Right lobe of liver (tissue), 6 donors: Measurements from ENCODE around the gene SCN4B. TPM values are rescaled to one million over a fixed set of nuclear protein-coding genes. Genes with fewer than 3 reads are reported as not detected.

ENCODE experiments used
- ATAC-seq, 4 donors: fragments of 200-7000 bp; cut with Tn5 transposase; one replicate each; pipeline ENCODE4 v1.9.1; 2020; ENCODE audit warnings: mild to moderate bottlenecking in 4 of 4, moderate library complexity in 4 of 4
- DNase-seq, 3 donors: peaks; one replicate each; pipeline ENCODE4 v3.0.0-alpha.2; 2020
- H3K27ac ChIP-seq, 3 donors: fragments of 200-600 bp; one replicate each; pipeline ENCODE4 v1.8.0; 2022
- H3K27me3 ChIP-seq, 2 donors: fragments of 200-600 bp; one replicate each; pipeline ENCODE4 v1.8.0; 2022
- H3K36me3 ChIP-seq, 4 donors: fragments of 200-600 bp; sonication (generic) in 1 of 4; one replicate each; pipeline versions ENCODE4 v1.5.1 to v1.8.0; 2017 to 2022; ENCODE audit warnings: control low read depth in 1 of 4
- H3K4me1 ChIP-seq, 4 donors: fragments of 200-600 bp; sonication (generic) in 1 of 4; one replicate each; pipeline versions ENCODE4 v1.5.1 to v1.8.0; 2017 to 2022; ENCODE audit warnings: control low read depth in 1 of 4
- H3K4me3 ChIP-seq, 3 donors: fragments of 200-600 bp; one replicate each; pipeline ENCODE4 v1.8.0; 2022
- H3K9me3 ChIP-seq, 4 donors: fragments of 200-600 bp; sonication (generic) in 1 of 4; one replicate each; pipeline versions ENCODE4 v1.5.1 to v1.8.0; 2017 to 2022; ENCODE audit warnings: control low read depth in 1 of 4
- CTCF ChIP-seq, 4 donors: fragments of 200-600 bp in 3 of 4; fragments of 450-650 bp in 1 of 4; IDR thresholded peaks; one replicate each; pipeline versions ENCODE4 v1.5.1 to v1.8.0; 2016 to 2022; ENCODE audit warnings: antibody characterized with exemption in 4 of 4, mild to moderate bottlenecking in 2 of 4
- POLR2A ChIP-seq: fragments of 450-650 bp; IDR thresholded peaks from one replicate; pipeline ENCODE4 v1.6.1; 2017; ENCODE audit warnings: antibody characterized with exemption, mild to moderate bottlenecking
- WGBS: methylation state at CpG from one replicate; pipeline ENCODE4 v1.1.6; 2018; ENCODE audit warnings: low coverage, low lambda C conversion rate; ENCODE audit not compliant: insufficient coverage; ENCODE audit errors: missing lambda C conversion rate; 5-methylcytosine and 5-hydroxymethylcytosine counted together
- intact Hi-C, 2 donors: fragments of 100-400 bp; cut with DNase I; formaldehyde crosslinking; loops; one replicate each; pipeline versions ENCODE4 v1.11.2 to v1.14.1; 2022
- total RNA-seq, 6 experiments: library from RNA; depleted of rRNA in 2 of 6; stranded (reverse); fragments of >200 nt in 2 of 6; fragmentation: NEBNext Ultra II Directional in 3 of 6; extraction: Animal tissue kit (Norgen Biotek cat#: 25700) in 3 of 6; gene quantifications; one replicate each; pipeline versions ENCODE4 v1.1.0 to v1.2.4, GENCODE V29; 2016 to 2023
- donor health status: DM: no; HTN: yes; CAD: no.
- donor health status: DM: no; HTN: no; CAD: no.
- donor health status: DM: no; HTN: no; CAD: no.
- donor health status: DM: no; HTN: yes; CAD: no.
- donor health status: DM: no; HTN: yes; CAD: no.

SCN4B gene
- total RNA-seq, 6 experiments from 2014 or later, result 0.11 to 0.30 (median 0.23) TPM

- no peak overlapping the region for H3K4me3 ChIP-seq
- no peaks in the 10 kb centered on the region for H3K9me3 ChIP-seq
- no peak overlapping the region for H3K27ac ChIP-seq
- no peak for ATAC-seq
- no peak for TF ChIP-seq CTCF (IDR thresholded peaks at IDR 0.05)
- TF ChIP-seq POLR2A, result no peak
- no peak for DNase-seq
- H3K36me3 ChIP-seq, result no peaks in the 10 kb centered on the region
- H3K27me3 ChIP-seq, result peaks cover 0 to 13% of the 10 kb centered on the region in 2 donors
- intact Hi-C loops, result loop anchor here in 1 of 2 donors (10.0 kb wide), 1 partner anchor 146 kb away; no protein-coding TSS in a partner anchor
- WGBS, result 71% methylated on average over 2 of the region's 2 CpGs
- peaks cover 0 to 15% (median 0%) of the 10 kb centered on the region in 4 donors for H3K4me1 ChIP-seq
Measured at GRCh38 chr11:118148856-118149255, 3.8 kb downstream of the SCN4B start.

DNA sequence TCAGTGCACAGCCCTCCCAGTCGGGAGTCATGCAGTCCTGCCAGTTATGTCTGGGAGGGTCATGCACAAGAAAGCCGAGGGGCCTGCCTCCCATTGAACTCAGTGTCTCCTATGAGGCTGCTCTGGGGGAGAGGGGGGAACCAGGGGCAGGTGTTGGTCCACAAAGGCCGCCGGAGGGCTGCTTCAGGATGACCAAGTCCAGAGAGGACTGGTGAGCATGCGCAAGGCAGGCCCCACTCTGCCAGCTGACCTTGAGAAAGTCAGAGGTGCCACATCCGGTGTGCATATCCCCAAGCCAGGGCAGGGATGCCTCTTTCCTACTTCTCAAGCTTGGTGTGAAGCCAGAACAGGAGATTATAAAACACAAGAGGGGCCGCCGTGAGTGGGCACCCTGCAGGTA lies 4.4 kb downstream of the SCN4B start:
- no peak for TF ChIP-seq CTCF (IDR thresholded peaks at IDR 0.05)
- TF ChIP-seq POLR2A, result no peak
- ATAC-seq, result no peak
- intact Hi-C loops, result loop anchor here in 1 of 2 donors (10.0 kb wide), 1 partner anchor 147 kb away; no protein-coding TSS in a partner anchor
- Histone ChIP-seq H3K4me1 (peaks cover 0 to 15% (median 0%) of the 10 kb centered on the region in 4 donors), H3K27me3 (peaks cover 0 to 17% of the 10 kb centered on the region in 2 donors), H3K9me3 (no peaks in the 10 kb centered on the region), H3K4me3 (no peak overlapping the region), H3K27ac (no peak overlapping the region), H3K36me3 (no peaks in the 10 kb centered on the region)
- WGBS, result no CpG with 5 or more reads among the region's 8 CpGs
- no peak for DNase-seq

- no peak for TF ChIP-seq POLR2A
- TF ChIP-seq CTCF (IDR thresholded peaks at IDR 0.05), result no peak
- Histone ChIP-seq H3K27ac (no peak overlapping the region), H3K4me3 (no peak overlapping the region), H3K9me3 (no peaks in the 10 kb centered on the region), H3K27me3 (peaks cover 0 to 10% of the 10 kb centered on the region in 2 donors), H3K4me1 (peaks cover 0 to 8% (median 0%) of the 10 kb centered on the region in 4 donors), H3K36me3 (no peaks in the 10 kb centered on the region)
- intact Hi-C loops, result loop anchor here in 1 of 2 donors (10.0 kb wide), 1 partner anchor 147 kb away; no protein-coding TSS in a partner anchor
- ATAC-seq, result no peak
- 71% methylated on average over 2 of the region's 3 CpGs for WGBS
- DNase-seq, result peak in 1 of 3 donors; percentile 17
Measured at GRCh38 chr11:118147502-118147901, 5.1 kb downstream of the SCN4B start.

DNA sequence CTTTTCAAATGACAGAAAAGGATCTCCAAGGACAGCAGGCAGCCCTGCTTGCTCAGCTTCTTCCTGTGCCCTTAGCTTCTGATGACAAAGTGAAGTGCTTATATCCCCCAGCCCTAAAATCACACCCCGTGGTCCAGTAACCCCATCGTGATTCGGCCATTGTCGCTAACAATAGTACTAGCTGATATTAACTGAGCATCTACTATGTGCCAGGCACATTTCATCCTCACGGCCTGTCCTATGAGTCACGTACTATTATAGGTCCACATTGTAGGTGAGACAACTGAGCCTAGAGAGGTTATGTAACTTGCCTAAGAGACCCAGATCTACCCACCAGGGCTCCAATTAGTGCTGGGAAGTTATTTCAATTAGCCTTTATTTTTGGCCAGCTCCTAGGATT lies 6.1 kb downstream of the SCN4B start:
- peaks cover 0 to 7% (median 0%) of the 10 kb centered on the region in 4 donors for H3K4me1 ChIP-seq
- TF ChIP-seq CTCF (IDR thresholded peaks at IDR 0.05) (no peak), POLR2A (no peak)
- intact Hi-C loops, result loop anchor here in 1 of 2 donors (10.0 kb wide), 1 partner anchor 148 kb away; no protein-coding TSS in a partner anchor
- WGBS, result 82% methylated on average over 3 of the region's 6 CpGs
- DNase-seq (no peak), ATAC-seq (no peak)
- H3K27me3 ChIP-seq, result peaks cover 0 to 7% of the 10 kb centered on the region in 2 donors
- no peak overlapping the region for H3K4me3 ChIP-seq
- H3K27ac ChIP-seq, result no peak overlapping the region
- H3K9me3 ChIP-seq, result no peaks in the 10 kb centered on the region
- H3K36me3 ChIP-seq, result no peaks in the 10 kb centered on the region
